Skeletal muscle cell (primary cell): ENCODE results near the gene ORAI3.

ENCODE experiments used
- DNase-seq: peaks from one replicate; pipeline ENCODE4 v3.0.0-alpha.2; 2010; ENCODE audit warnings: low read depth
- H3K4me3 ChIP-seq: 2 replicates; pipeline ENCODE4 v1.5.1; 2011; ENCODE audit warnings: low read depth, mild to moderate bottlenecking, control low read depth, low read length, moderate library complexity

The ORAI3 gene

GRCh38 chr16:30942426-30942806 is 6.5 kb upstream of the ORAI3 start:
- no peak overlapping the region for H3K4me3 ChIP-seq
- no peak for DNase-seq

GRCh38 chr16:30944352-30944751 is 4.5 kb upstream of the ORAI3 start:
- DNase-seq: no peak
- H3K4me3 ChIP-seq: no peak overlapping the region

- no peak for DNase-seq
- no peak overlapping the region for H3K4me3 ChIP-seq
Observed at GRCh38 chr16:30946671-30947540, 2.0 kb upstream of the ORAI3 start.

GRCh38 chr16:30947541-30947858 is 1.4 kb upstream of the ORAI3 start:
- H3K4me3 ChIP-seq: no peak overlapping the region

GRCh38 chr16:30947859-30948666 is 805 bp upstream of the ORAI3 start:
- peak overlapping the region; percentile 80 for H3K4me3 ChIP-seq

More at GRCh38 chr16:30947541-30947858, 1.4 kb upstream of the ORAI3 start:
- DNase-seq: no peak

GRCh38 chr16:30949650-30950515 is 1.0 kb downstream of the ORAI3 start:
- DNase-seq: no peak
- H3K4me3 ChIP-seq: peak overlapping the region; percentile 80

More at GRCh38 chr16:30947859-30948666, 805 bp upstream of the ORAI3 start:
- peak; percentile 93 for DNase-seq

- no peak for DNase-seq
- peak overlapping the region; percentile 80 for H3K4me3 ChIP-seq
Observed at GRCh38 chr16:30950516-30951065, 1.7 kb downstream of the ORAI3 start.

GRCh38 chr16:30951193-30951592 is 2.3 kb downstream of the ORAI3 start:
- H3K4me3 ChIP-seq: no peak overlapping the region
- no peak for DNase-seq

- DNase-seq: no peak
- no peak overlapping the region for H3K4me3 ChIP-seq
Observed at GRCh38 chr16:30951750-30952149, 2.9 kb downstream of the ORAI3 start.

GRCh38 chr16:30953111-30953510 is 4.2 kb downstream of the ORAI3 start:
- no peak overlapping the region for H3K4me3 ChIP-seq
- no peak for DNase-seq

GRCh38 chr16:30953511-30954124 is 4.8 kb downstream of the ORAI3 start:
- no peak for DNase-seq
- no peak overlapping the region for H3K4me3 ChIP-seq

- DNase-seq: no peak
- no peak overlapping the region for H3K4me3 ChIP-seq
Observed at GRCh38 chr16:30954993-30955392, 6.1 kb downstream of the ORAI3 start.

- H3K4me3 ChIP-seq: peak overlapping the region; percentile 87
- peak; percentile 56 for DNase-seq
Observed at GRCh38 chr16:30956601-30957455, 8.0 kb downstream of the ORAI3 start.

- peak within 1 kb of the TSS; percentile 87 for H3K4me3 ChIP-seq
- DNase-seq: peak; percentile 87
Observed at GRCh38 chr16:30957456-30958174, 8.7 kb downstream of the ORAI3 start, which contains the start of gene SETD1A. Gene SETD1A (plus strand): TSS chr16:30957754. CDS start chr16:30958732, 978 bp downstream.

- H3K4me3 ChIP-seq: peak overlapping the region; percentile 87
- DNase-seq: no peak
Observed at GRCh38 chr16:30958175-30959079, 9.6 kb downstream of the ORAI3 start.

GRCh38 chr16:30961384-30961783 is 12.5 kb downstream of the ORAI3 start:
- no peak for DNase-seq
- no peak overlapping the region for H3K4me3 ChIP-seq
